C4-2B (cell line): ENCODE data around the gene WT1.
"Not testable (repeated sequence)": the region's sequence is repeated elsewhere in the genome, so short reads cannot be mapped to it uniquely, and the experiment has no call there.

Experiments used
- H3K27ac ChIP-seq: fragments of 450-650 bp; 2 replicates; pipeline ENCODE4 v1.5.1; 2017
- ZFX ChIP-seq: fragments of 450-650 bp; IDR thresholded peaks from 2 replicates; pipeline ENCODE4 v1.6.1; 2017
- TF ChIP-seq, protein P1 (sequence below): fragments of 450-650 bp; conservative IDR thresholded peaks from 2 replicates; pipeline ENCODE4 v1.5.1; 2017; ENCODE audit warnings: mild to moderate bottlenecking

The WT1 gene

DNA sequence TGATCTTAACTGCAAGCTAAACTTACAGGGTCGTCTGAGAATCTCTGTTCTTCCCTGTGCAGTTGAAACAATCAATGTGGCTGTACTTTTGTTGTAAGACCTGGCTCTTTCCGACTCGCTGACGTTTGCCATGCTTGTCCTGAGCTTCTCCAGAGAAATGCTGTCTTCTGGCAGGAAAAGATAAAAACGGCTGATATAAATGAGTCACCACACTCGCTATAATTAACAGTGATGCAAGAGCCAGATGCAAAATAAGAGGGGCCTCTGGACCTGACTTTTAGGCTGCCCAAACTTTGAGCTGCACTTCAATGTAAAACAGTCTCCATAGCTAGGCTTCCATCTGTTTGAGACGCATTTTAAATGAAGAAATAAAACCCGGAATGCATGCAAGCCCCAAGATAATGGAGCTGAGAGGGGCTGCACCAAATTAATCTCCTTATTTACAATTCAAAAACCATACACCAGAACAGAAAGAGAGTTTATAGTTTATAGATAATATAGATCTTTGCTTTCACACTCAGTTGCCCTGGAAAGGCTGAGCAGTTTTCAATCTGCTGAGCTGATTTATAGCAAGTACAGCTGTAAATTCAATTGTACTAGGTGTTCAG, 48.5 kb downstream of the WT1 start:
- TF ChIP-seq, protein P1, sequence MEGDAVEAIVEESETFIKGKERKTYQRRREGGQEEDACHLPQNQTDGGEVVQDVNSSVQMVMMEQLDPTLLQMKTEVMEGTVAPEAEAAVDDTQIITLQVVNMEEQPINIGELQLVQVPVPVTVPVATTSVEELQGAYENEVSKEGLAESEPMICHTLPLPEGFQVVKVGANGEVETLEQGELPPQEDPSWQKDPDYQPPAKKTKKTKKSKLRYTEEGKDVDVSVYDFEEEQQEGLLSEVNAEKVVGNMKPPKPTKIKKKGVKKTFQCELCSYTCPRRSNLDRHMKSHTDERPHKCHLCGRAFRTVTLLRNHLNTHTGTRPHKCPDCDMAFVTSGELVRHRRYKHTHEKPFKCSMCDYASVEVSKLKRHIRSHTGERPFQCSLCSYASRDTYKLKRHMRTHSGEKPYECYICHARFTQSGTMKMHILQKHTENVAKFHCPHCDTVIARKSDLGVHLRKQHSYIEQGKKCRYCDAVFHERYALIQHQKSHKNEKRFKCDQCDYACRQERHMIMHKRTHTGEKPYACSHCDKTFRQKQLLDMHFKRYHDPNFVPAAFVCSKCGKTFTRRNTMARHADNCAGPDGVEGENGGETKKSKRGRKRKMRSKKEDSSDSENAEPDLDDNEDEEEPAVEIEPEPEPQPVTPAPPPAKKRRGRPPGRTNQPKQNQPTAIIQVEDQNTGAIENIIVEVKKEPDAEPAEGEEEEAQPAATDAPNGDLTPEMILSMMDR, result no peak
- TF ChIP-seq ZFX, result no peak
- no peak overlapping the region for H3K27ac ChIP-seq

DNA sequence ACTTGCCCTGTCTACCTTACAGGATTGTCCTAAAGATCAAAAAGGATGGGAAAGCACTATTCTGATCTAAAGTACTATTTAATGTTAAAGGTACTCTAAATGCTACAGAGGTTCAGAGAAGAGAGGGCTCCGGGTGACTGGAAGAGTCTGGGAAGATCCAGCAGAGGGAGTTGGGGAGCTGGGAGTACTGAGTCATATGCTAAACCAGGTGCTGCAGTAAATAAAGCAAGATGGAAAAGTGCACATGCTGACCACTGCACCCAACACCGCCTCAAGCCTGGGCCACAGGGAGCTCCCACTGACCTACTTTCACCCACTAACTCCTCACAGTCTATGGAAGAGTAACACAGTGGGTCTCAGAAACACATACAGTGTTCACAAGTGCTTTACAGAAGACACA, 49.3 kb downstream of the WT1 start:
- no peak for TF ChIP-seq ZFX
- TF ChIP-seq, protein P1, result peak; percentile 69
- no peak overlapping the region for H3K27ac ChIP-seq

GRCh38 chr11:32382339-32383049, 52.8 kb downstream of the WT1 start:
- TF ChIP-seq, protein P1, result no peak
- TF ChIP-seq ZFX, result no peak
- no peak overlapping the region for H3K27ac ChIP-seq

DNA sequence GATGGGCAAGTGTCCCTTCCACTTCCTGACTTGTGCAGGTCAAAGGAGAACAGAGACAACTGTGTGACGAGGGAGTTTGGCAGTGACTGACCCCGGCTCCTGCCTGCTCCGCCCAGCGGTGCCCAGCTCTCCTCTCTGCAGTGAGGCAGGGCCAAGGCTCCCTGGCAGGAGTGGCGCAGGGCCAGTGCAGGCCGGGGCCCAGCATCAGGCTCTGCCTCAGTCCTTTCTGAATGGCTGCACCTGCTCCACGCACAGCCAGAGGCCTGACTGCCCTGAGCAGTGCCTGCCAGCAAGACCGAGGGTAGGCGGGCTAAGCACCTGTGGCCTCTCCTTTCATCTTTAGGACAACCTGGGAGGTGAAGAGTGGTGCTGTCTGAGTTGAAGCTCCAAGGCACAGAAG, 54.2 kb downstream of the WT1 start:
- H3K27ac ChIP-seq, result no peak overlapping the region
- TF ChIP-seq ZFX, result no peak
- TF ChIP-seq, protein P1, result no peak

DNA sequence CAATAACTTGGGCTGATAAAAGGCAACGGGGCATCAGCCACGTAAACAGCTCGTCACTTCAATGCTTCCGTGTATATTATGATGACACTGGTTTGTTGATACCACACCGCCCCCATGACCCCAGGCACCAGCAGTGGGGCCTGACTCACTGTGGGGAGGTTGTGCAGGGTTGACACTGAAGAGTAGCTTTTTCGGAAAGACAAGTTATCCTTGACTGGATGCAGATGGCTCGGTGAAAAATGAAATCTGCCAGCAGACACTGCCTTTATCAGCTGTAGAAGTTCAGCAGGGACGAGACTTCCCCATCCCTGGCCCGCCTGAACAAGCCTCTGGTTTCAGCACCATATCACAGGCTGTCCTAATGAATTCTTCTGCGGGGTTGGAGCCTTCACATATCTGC, 55.6 kb downstream of the WT1 start:
- TF ChIP-seq, protein P1, result no peak
- no peak for TF ChIP-seq ZFX
- no peak overlapping the region for H3K27ac ChIP-seq

DNA sequence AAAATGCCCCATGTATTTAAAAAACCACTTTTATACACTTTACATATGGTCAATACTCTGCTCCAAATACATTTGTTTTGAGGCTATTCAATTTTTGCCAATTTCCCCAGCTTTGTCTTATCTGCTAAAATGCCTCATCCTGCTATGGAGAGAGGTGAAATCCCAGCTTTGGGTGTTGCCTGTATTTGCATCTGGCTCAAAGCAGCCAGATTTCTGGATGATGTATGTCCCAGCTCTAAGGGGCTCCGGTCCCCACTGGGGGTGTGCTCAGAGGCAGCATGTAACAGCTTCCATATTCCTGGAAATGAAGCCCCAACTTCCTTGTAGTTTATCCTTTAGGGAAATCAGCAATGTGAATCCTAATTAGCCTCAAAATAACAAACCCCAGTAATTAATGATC, 59.5 kb downstream of the WT1 start:
- H3K27ac ChIP-seq, result no peak overlapping the region
- TF ChIP-seq, protein P1, result no peak
- TF ChIP-seq ZFX, result no peak

DNA sequence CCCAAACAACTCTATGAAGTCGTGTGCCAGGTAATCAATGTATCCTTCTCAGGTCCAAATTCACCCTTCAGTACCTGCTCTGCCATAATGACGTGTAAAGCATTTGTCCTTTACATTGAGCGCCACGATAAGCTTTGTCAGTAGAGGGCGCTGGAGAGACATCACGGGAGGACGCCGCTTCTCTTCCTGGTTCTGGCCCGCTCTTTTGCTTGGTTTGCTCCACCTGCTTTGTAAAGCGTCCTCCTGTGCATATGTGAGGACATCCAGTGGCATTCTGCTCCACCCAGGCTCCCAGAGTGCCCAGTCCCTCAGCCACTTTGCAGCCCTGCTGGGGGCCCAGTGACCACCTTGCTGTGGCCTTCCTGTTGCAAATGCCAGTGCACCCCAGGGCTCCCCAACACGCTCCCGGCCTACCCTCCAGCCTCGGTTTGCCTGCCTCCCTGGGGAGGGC, 61.1 kb downstream of the WT1 start:
- TF ChIP-seq ZFX, result no peak
- TF ChIP-seq, protein P1, result peak; percentile 88
- no peak overlapping the region for H3K27ac ChIP-seq

DNA sequence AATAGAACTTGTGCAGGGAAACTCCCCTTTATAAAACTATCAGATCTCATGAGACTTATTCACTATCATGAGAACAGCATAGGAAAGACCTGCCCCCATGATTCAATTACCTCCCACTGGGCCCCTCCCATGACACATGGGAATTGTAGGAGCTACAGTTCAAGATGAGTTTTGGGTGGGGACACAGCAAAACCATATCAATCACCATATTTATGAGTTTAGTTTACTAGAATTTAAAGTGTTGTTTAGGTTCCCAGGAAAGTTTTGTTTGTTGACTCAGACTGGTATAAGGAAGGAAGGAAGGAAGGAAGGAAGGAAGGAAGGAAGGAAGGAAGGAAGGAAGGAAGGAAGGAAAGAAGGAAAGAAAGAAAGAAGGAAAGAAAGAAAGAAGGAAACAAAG, 65.4 kb downstream of the WT1 start:
- not testable (repeated sequence) for H3K27ac ChIP-seq
